GM12878 (cell line): Measurements from ENCODE around the gene JMJD4. TPM values are rescaled to one million over a fixed set of nuclear protein-coding genes. Genes with fewer than 3 reads are reported as not detected.

Experiments used
- ATAC-seq: fragments of 200-7000 bp; cut with Tn5 transposase; 3 replicates; pipeline ENCODE4 v1.9.1; 2020; ENCODE audit warnings: mild to moderate bottlenecking, moderate library complexity
- BruUV-seq: library from RNA; stranded (reverse); fragments of 400-500 nt; replicated peaks from 2 replicates; lab custom pipeline; 2021; lab: Mats Ljungman, UMichigan
- CTCF ChIA-PET: fragments of 300-600 bp; sonication (Branson Sonifier 250); formaldehyde crosslinking; extraction: SDS; loops from one replicate; lab custom pipeline; 2021; ENCODE audit warnings: inconsistent platforms; lab: Yijun Ruan, JAX
- POLR2A ChIA-PET: fragments of 350-600 bp; formaldehyde crosslinking; extraction: SDS; loops from one replicate; lab custom pipeline; 2021; ENCODE audit warnings: inconsistent platforms; lab: Charles Lee
- RAD21 ChIA-PET: fragments of 300-600 bp; sonication (Branson Sonifier 250); formaldehyde crosslinking; loops from one replicate; lab custom pipeline; 2023; ENCODE audit warnings: antibody characterized with exemption; ENCODE audit not compliant: unreplicated experiment; lab: Charles Lee
- SMC1A ChIA-PET: fragments of 300-600 bp; sonication (Branson Sonifier 250); formaldehyde crosslinking; loops from one replicate; lab custom pipeline; 2023; ENCODE audit not compliant: unreplicated experiment, uncharacterized antibody; lab: Charles Lee
- DNase-seq: peaks from one replicate; pipeline ENCODE4 v3.0.0-alpha.2; 2011; ENCODE audit warnings: low read depth, low spot score
- FAIRE-seq: peaks from 3 replicates; lab custom pipeline; 2011; peaks lifted over from hg19 to GRCh38; lab: Jason Lieb, UNC
- H2AFZ ChIP-seq: 2 replicates; pipeline ENCODE4 v1.6.0; 2011; ENCODE audit warnings: low read depth, low read length, control low read depth; ENCODE audit not compliant: control insufficient read depth
- H3K27ac ChIP-seq: 2 replicates; pipeline ENCODE4 v1.5.1; 2011; ENCODE audit warnings: control low read depth; ENCODE audit not compliant: control insufficient read depth, insufficient read depth
- H3K27me3 ChIP-seq, 2 experiments: replicated peaks in 1 of 2; 2 replicates each; pipeline versions ENCODE4 v1.6.0 to v1.6.1; 2011; ENCODE audit warnings: low read length in 1 of 2; ENCODE audit not compliant: control insufficient read depth in 2 of 2, insufficient read depth in 2 of 2
- H3K36me3 ChIP-seq, 2 experiments: 2 replicates each; pipeline ENCODE4 v1.5.1; 2011; ENCODE audit warnings: low read length in 1 of 2; ENCODE audit not compliant: control insufficient read depth in 2 of 2, insufficient read depth in 2 of 2
- H3K4me1 ChIP-seq: 2 replicates; pipeline ENCODE4 v1.6.1; 2011; ENCODE audit warnings: mild to moderate bottlenecking, low read length, moderate library complexity, mixed read lengths; ENCODE audit not compliant: control insufficient read depth, insufficient read depth
- H3K4me2 ChIP-seq: 2 replicates; pipeline ENCODE4 v1.6.0; 2011; ENCODE audit warnings: control low read depth; ENCODE audit not compliant: control insufficient read depth, insufficient read depth
- H3K4me3 ChIP-seq: fragments of 200-600 bp; sonication (generic); 2 replicates; pipeline ENCODE4 v1.5.1; 2016
- H3K79me2 ChIP-seq: 2 replicates; pipeline ENCODE4 v1.6.0; 2011; ENCODE audit warnings: low read length; ENCODE audit not compliant: control insufficient read depth, insufficient read depth
- H3K9ac ChIP-seq: 2 replicates; pipeline ENCODE4 v1.8.0; 2011; ENCODE audit warnings: low read length, control low read depth, mixed read lengths; ENCODE audit not compliant: control insufficient read depth, insufficient read depth
- H3K9me3 ChIP-seq: replicated peaks from 3 replicates; pipeline ENCODE4 v1.5.1; 2011; ENCODE audit warnings: mild to moderate bottlenecking, low read length; ENCODE audit not compliant: control insufficient read depth, insufficient read depth
- H4K20me1 ChIP-seq: 2 replicates; pipeline ENCODE4 v1.6.0; 2011; ENCODE audit not compliant: control insufficient read depth, insufficient read depth
- CHD4 ChIP-seq: fragments of 200-600 bp; sonication (generic); IDR thresholded peaks from 2 replicates; pipeline ENCODE4 v1.6.1; 2016; ENCODE audit warnings: mild to moderate bottlenecking
- CREB1 ChIP-seq: IDR thresholded peaks from 2 replicates; pipeline ENCODE4 v1.6.1; 2012; ENCODE audit warnings: low read depth, mild to moderate bottlenecking, inconsistent platforms
- EED ChIP-seq: sonication (generic); IDR thresholded peaks from 2 replicates; pipeline ENCODE4 v1.6.1; 2016; ENCODE audit warnings: antibody characterized with exemption, low read depth
- FOXK2 ChIP-seq: fragments of 450-650 bp; IDR thresholded peaks from 2 replicates; pipeline ENCODE4 v1.6.1; 2017; ENCODE audit warnings: mild to moderate bottlenecking, moderate library complexity
- GABPA ChIP-seq: IDR thresholded peaks from 2 replicates; pipeline ENCODE4 v1.6.1; 2014; ENCODE audit warnings: antibody characterized with exemption, low read depth, mild to moderate bottlenecking, inconsistent platforms
- MXI1 ChIP-seq: fragments of 150-350 bp; IDR thresholded peaks from 2 replicates; pipeline ENCODE4 v1.6.1; 2011; ENCODE audit warnings: low read depth, mild to moderate bottlenecking, inconsistent platforms, low read length, improper control_type of control experiment
- NR2F1 ChIP-seq: fragments of 450-650 bp; conservative IDR thresholded peaks from 2 replicates; pipeline ENCODE4 v1.6.1; 2017; ENCODE audit warnings: mild to moderate bottlenecking
- POLR2A ChIP-seq: IDR thresholded peaks from 2 replicates; pipeline ENCODE4 v1.6.1; 2011; ENCODE audit warnings: low read depth, mild to moderate bottlenecking, low read length
- RAD21 ChIP-seq: IDR thresholded peaks from 2 replicates; pipeline ENCODE4 v1.6.1; 2011; ENCODE audit warnings: mild to moderate bottlenecking, low read depth, low read length, moderate library complexity; ENCODE audit not compliant: insufficient read depth
- RAD51 ChIP-seq: fragments of 450-650 bp; IDR thresholded peaks from 2 replicates; pipeline ENCODE4 v1.6.1; 2016; ENCODE audit warnings: moderate library complexity, mild to moderate bottlenecking, inconsistent platforms
- RELA ChIP-seq: fragments of 450-650 bp; IDR thresholded peaks from 2 replicates; pipeline ENCODE4 v1.8.0; 2014; ENCODE audit warnings: borderline replicate concordance; ENCODE audit not compliant: partially characterized antibody
- SMC3 ChIP-seq: IDR thresholded peaks from 2 replicates; pipeline ENCODE4 v1.6.1; 2011; ENCODE audit warnings: low read length, improper control_type of control experiment, borderline replicate concordance
- STAT3 ChIP-seq: IDR thresholded peaks from 2 replicates; pipeline ENCODE4 v1.6.1; 2011; ENCODE audit warnings: low read depth, low read length, improper control_type of control experiment
- TARDBP ChIP-seq: IDR thresholded peaks from 2 replicates; pipeline ENCODE4 v1.6.1; 2016; ENCODE audit warnings: borderline replicate concordance
- ZNF384 ChIP-seq: IDR thresholded peaks from 2 replicates; pipeline ENCODE4 v1.6.1; 2012; ENCODE audit warnings: low read depth, mild to moderate bottlenecking, low read length, improper control_type of control experiment, borderline replicate concordance
- WGBS: methylation state at CpG from one replicate; pipeline ENCODE4 v1.1.6; 2016; ENCODE audit warnings: low lambda C conversion rate; ENCODE audit not compliant: insufficient replicate concordance, insufficient coverage; ENCODE audit errors: missing lambda C conversion rate; 5-methylcytosine and 5-hydroxymethylcytosine counted together
- in situ Hi-C: fragments of 300-500 bp; cut with MboI; formaldehyde crosslinking; loops from 9 replicates; pipeline ENCODE4 v1.14.3; 2018; ENCODE audit warnings: mixed read lengths
- intact Hi-C: fragments of 100-400 bp; cut with micrococcal nuclease; formaldehyde crosslinking; loops from one replicate; pipeline ENCODE4 v1.14.2; 2022; ENCODE audit not compliant: unreplicated experiment
- polyA plus RNA-seq, 11 experiments: library from polyadenylated mRNA; depleted of rRNA in 4 of 11; unstranded in 6 of 11; stranded (reverse) in 5 of 11; fragments of >200 nt; fragmentation: Nextera tagmentation in 4 of 11; fragmentation: Illumina TruSeq in 1 of 11; extraction: Ambion mirVana in 4 of 11; extraction: Trizol in 1 of 11; gene quantifications; 1 replicate in 1 of 11; 2 replicates in 10 of 11; pipeline versions ENCODE4 v1.2.1 to v1.2.3, GENCODE V29; 2011 to 2016; ENCODE audit warnings: inconsistent platforms in 2 of 11, missing spikeins in 2 of 11, low read depth in 1 of 11
- total RNA-seq, 4 experiments: library from RNA; depleted of rRNA in 3 of 4; stranded (reverse); fragments of >200 nt in 3 of 4; fragmentation: Illumina TruSeq in 1 of 4; extraction: Trizol in 1 of 4; gene quantifications; 2 replicates each; pipeline versions ENCODE4 v1.2.1 to v1.2.3, GENCODE V29; 2013 to 2021
- TF ChIP-seq, protein P1 (sequence below): fragments of 450-650 bp; IDR thresholded peaks from 2 replicates; pipeline ENCODE4 v1.6.1; 2017; ENCODE audit warnings: mild to moderate bottlenecking, moderate library complexity
- TF ChIP-seq, protein P2 (sequence below): fragments of 450-650 bp; IDR thresholded peaks from 2 replicates; pipeline ENCODE4 v1.6.1; 2016; ENCODE audit warnings: mild to moderate bottlenecking
- TF ChIP-seq, protein P3 (sequence below): fragments of 150-350 bp; IDR thresholded peaks from 2 replicates; pipeline ENCODE4 v1.6.1; 2014; ENCODE audit warnings: mild to moderate bottlenecking, low read depth, low read length

Gene JMJD4
- total and polyA plus RNA-seq, 10 of the 15 experiments (the other 5 are each of a cell fraction or from before 2014, with no cell fraction given): 0.89 to 38.3 (median 18.4) TPM

DNA sequence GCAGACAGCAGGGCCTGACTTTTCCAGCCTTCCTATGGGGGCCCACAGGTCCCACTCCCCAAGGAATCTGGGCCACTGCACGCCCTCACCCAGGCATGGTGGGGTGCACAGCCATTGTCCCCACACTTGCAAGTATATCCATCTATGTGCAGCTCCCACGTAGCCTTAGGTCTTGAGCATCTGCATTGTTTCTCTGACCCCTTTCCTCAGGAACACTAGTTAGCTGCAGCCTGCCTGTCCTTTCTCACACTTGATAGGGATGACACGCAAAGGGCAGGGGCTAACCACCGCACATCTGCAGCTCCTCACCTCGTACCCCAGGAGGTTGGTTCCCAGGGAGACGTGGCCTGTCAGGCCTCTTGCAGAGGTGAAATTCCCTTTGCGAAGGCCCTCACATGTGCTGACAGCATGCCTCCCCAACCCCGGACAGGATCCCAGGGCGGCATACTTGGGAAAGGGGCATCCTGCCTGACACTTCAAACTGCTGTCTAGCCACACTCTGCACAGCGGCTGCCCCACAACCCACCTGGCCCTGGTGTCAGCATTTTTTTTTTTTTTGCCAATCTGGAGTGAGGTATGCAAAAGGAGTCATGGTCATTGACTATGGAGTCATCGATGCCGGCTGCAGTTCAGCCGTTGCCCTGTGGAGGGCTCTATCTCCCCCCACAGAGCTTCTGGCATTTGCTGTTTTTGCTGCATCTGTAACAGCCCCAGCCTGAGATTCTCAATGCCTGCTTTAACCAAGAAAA, 5.0 kb downstream of the JMJD4 start:
- intact Hi-C loops: loop anchor here (5.0 to 10.0 kb wide), 3 partner anchors 55 to 245 kb away; partner anchors contain the start of gene ZNF678
- FAIRE-seq: no peak
- TF ChIP-seq, protein P1, sequence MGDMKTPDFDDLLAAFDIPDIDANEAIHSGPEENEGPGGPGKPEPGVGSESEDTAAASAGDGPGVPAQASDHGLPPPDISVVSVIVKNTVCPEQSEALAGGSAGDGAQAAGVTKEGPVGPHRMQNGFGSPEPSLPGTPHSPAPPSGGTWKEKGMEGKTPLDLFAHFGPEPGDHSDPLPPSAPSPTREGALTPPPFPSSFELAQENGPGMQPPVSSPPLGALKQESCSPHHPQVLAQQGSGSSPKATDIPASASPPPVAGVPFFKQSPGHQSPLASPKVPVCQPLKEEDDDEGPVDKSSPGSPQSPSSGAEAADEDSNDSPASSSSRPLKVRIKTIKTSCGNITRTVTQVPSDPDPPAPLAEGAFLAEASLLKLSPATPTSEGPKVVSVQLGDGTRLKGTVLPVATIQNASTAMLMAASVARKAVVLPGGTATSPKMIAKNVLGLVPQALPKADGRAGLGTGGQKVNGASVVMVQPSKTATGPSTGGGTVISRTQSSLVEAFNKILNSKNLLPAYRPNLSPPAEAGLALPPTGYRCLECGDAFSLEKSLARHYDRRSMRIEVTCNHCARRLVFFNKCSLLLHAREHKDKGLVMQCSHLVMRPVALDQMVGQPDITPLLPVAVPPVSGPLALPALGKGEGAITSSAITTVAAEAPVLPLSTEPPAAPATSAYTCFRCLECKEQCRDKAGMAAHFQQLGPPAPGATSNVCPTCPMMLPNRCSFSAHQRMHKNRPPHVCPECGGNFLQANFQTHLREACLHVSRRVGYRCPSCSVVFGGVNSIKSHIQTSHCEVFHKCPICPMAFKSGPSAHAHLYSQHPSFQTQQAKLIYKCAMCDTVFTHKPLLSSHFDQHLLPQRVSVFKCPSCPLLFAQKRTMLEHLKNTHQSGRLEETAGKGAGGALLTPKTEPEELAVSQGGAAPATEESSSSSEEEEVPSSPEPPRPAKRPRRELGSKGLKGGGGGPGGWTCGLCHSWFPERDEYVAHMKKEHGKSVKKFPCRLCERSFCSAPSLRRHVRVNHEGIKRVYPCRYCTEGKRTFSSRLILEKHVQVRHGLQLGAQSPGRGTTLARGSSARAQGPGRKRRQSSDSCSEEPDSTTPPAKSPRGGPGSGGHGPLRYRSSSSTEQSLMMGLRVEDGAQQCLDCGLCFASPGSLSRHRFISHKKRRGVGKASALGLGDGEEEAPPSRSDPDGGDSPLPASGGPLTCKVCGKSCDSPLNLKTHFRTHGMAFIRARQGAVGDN: no peak
- TF ChIP-seq RELA: no peak
- no peak for TF ChIP-seq RAD51
- TF ChIP-seq TARDBP: no peak
- TF ChIP-seq, protein P2, sequence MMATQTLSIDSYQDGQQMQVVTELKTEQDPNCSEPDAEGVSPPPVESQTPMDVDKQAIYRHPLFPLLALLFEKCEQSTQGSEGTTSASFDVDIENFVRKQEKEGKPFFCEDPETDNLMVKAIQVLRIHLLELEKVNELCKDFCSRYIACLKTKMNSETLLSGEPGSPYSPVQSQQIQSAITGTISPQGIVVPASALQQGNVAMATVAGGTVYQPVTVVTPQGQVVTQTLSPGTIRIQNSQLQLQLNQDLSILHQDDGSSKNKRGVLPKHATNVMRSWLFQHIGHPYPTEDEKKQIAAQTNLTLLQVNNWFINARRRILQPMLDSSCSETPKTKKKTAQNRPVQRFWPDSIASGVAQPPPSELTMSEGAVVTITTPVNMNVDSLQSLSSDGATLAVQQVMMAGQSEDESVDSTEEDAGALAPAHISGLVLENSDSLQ: no peak
- TF ChIP-seq SMC3: peak; percentile 30; the same call in 1 of the 2 replicates
- no peak for TF ChIP-seq EED
- TF ChIP-seq POLR2A: peak; percentile 34
- TF ChIP-seq FOXK2: no peak
- no peak for TF ChIP-seq CREB1
- peak; percentile 37; the same call in 1 of the 2 replicates for TF ChIP-seq ZNF384
- TF ChIP-seq RAD21: peak; percentile 50; the same call in 1 of the 2 replicates
- no peak for TF ChIP-seq STAT3
- TF ChIP-seq CHD4: no peak
- no peak for TF ChIP-seq NR2F1
- TF ChIP-seq GABPA: no peak
- no peak for TF ChIP-seq MXI1
- TF ChIP-seq, protein P3, sequence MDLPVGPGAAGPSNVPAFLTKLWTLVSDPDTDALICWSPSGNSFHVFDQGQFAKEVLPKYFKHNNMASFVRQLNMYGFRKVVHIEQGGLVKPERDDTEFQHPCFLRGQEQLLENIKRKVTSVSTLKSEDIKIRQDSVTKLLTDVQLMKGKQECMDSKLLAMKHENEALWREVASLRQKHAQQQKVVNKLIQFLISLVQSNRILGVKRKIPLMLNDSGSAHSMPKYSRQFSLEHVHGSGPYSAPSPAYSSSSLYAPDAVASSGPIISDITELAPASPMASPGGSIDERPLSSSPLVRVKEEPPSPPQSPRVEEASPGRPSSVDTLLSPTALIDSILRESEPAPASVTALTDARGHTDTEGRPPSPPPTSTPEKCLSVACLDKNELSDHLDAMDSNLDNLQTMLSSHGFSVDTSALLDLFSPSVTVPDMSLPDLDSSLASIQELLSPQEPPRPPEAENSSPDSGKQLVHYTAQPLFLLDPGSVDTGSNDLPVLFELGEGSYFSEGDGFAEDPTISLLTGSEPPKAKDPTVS: no peak

More for the DNA sequence above, 5.0 kb downstream of the JMJD4 start:
- no peaks in the 10 kb centered on the region for H4K20me1 ChIP-seq
- H2AFZ ChIP-seq: no peak overlapping the region
- H3K4me3 ChIP-seq: no peak overlapping the region
- H3K36me3 ChIP-seq: peaks cover 0 to 6% of the 10 kb centered on the region in 2 experiments; a peak in 3 of 4 replicates
- CTCF ChIA-PET: interaction anchor here (1.2 to 1.7 kb wide), 2 partner anchors 31 to 269 kb away, joined by 3 read pairs; no protein-coding TSS in a partner anchor
- peaks cover 14% of the 10 kb centered on the region for H3K79me2 ChIP-seq
- H3K9me3 ChIP-seq: peaks cover 2% of the 10 kb centered on the region; the same call in 2 of the 3 replicates
- POLR2A ChIA-PET: interaction anchor here (1.1 kb wide), 1 partner anchor 33 kb away, joined by 3 read pairs; no protein-coding TSS in a partner anchor
- DNase-seq (no peak), ATAC-seq (peak; percentile 28)
- H3K4me1 ChIP-seq: peaks cover 17% of the 10 kb centered on the region
- H3K27me3 ChIP-seq: no peaks in the 10 kb centered on the region
- no peak overlapping the region for H3K4me2 ChIP-seq
- RAD21 ChIA-PET: interaction anchor here (0.9 kb wide), 1 partner anchor 28 kb away, joined by 3 read pairs; no protein-coding TSS in a partner anchor
- H3K27ac ChIP-seq: no peak overlapping the region
- H3K9ac ChIP-seq: no peak overlapping the region
- no TSS peak for BruUV-seq
- WGBS: 57% methylated on average over 13 of the region's 13 CpGs
- in situ Hi-C loops: no loop called here
- SMC1A ChIA-PET: no interaction called here
